ENCODE results near the gene NFKB2.

The NFKB2 gene

DNA sequence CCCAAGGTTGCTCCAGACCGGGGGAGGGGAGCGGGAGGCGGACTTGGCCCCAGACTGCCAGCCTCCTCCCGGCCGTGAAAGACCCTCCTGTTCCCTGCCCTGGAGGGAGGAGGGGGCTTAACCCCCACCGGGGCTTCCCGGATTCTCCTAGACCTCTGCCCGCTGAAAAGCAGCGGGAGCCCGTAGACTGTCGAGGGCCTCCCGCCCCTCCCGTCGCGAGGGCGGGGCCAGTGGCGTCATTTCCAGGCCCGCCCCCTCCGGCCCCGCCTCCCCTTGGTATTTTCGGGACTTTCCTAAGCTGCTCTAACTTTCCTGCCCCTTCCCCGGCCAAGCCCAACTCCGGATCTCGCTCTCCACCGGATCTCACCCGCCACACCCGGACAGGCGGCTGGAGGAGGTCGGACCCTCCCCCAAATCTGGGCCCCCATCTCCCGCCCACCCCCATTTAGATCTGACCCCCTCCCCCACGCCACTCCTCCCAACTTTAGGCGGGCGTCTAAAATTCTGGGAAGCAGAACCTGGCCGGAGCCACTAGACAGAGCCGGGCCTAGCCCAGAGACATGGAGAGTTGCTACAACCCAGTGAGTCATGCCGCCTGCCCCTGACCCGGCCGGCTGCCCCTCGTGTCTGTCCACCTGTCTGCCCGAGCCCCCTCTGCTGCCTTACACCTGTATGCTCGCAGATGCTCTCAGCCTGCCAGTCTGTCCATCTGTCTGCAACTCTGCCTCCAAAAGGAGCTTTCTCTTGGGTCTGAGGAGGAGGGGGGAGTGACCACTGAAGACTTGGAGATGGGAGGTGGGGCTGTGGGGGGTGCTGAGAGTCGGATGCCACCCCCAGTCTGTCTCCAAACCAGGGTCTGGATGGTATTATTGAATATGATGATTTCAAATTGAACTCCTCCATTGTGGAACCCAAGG lies at the start of gene NFKB2:
Gene NFKB2, plus strand, starts transcription at position 306 of the 917 bp plus-strand sequence. Its CDS starts 255 bp downstream, at position 561.
- DNase-seq: peak; percentile 53 to 73

- peak in 1 of 2 experiments; percentile 56 for DNase-seq
Measured at GRCh38 chr10:102347236-102347828, 48.2 kb upstream of the NFKB2 start.

GRCh38 chr10:102352066-102352715 lies 43.3 kb upstream of the NFKB2 start:
- DNase-seq: peak; percentile 28 to 40

GRCh38 chr10:102354451-102354850 lies 41.1 kb upstream of the NFKB2 start:
- no peak for DNase-seq

DNA sequence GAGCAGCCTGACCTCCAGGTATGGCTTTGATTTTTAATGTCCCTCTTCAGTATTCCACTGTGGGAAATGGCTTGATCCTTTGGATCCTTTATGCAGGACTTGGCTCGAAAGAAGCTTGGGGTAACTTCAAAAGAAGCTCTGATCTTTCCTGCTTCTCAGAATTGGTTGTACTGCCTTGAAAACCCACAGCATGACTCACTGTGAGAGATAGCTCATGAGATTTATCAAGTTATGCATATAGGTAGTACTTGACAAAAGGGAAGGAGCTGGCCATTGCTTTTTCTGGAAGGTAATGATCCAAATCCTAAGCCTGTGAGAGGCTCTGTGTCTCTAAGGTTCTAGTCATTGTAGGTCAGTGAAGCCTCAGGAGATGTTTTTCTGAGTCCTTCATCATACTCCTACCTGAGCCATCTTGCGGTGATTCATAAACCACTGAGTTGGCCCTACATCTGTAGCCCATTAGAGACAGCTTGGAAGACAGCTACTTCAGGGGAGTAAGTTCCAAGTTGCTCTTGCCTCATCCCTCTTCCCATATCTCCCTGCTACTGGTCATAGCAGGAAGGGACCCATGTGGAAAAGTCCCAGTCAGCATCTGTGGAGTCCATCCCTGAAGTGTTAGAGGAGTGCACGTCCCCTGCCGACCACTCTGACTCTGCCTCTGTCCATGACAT lies 36.7 kb upstream of the NFKB2 start:
- DNase-seq: no peak

- DNase-seq: no peak
Measured at GRCh38 chr10:102367441-102367840, 28.1 kb upstream of the NFKB2 start.

DNA sequence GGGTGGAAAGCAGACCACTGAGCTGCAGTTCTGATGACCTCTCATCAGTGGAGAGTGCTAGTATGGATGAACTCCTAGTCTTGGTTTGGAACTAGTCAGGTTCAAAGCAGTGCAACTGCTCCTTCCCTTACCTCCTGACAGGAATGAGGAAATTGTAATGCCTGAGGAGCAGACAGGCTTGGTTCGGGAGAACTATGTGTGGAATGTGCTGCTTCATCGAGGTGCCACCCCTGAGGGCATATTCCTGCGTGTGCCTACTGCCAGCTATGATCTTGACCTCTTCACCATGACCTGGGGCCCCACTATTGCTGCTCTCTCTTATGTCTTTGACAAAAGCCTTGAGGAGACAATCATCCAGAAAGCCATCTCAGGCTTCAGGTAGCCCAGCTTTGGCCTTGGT lies 27.4 kb upstream of the NFKB2 start:
- no peak for DNase-seq

- DNase-seq: no peak
Measured at GRCh38 chr10:102371295-102371694, 24.2 kb upstream of the NFKB2 start.

DNA sequence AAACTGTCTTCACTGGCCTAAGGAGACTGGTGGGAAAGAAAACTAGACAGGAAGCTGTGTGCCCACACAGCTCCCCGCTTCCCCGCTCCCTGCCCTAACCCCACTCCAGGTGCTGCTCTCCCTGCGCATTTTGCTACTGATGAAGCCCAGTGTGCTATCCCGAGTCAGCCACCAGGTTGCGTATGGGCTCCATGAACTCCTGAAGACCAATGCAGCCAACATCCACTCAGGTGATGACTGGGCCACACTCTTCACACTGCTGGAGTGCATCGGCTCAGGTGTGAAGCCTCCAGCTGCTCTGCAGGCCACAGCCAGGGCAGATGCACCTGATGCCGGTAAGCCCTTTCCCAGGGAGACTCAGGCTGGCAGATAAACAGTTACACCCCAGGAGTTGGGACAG lies 20.3 kb upstream of the NFKB2 start:
- no peak for DNase-seq

DNA sequence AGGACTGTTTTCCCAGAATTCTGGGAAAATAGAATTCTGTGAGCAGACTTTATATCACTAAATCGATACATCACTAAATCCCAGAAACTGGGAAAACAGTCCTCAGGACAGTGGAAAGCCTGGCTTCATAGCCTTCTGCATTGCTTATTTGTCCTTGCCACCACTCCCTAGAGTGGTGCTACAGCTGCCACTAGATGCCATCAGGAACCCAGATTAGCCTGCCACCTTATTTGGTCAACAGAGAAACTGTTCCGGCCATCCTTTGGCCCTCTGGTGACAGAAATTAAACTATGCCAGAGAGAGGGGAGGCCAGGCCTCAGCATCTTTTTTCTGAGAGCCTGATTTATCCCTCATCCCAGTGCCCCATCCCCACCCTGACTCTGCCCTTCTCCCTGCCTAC lies 19.6 kb upstream of the NFKB2 start:
- DNase-seq: no peak

- no peak for DNase-seq
Measured at GRCh38 chr10:102376901-102377300, 18.6 kb upstream of the NFKB2 start.

DNA sequence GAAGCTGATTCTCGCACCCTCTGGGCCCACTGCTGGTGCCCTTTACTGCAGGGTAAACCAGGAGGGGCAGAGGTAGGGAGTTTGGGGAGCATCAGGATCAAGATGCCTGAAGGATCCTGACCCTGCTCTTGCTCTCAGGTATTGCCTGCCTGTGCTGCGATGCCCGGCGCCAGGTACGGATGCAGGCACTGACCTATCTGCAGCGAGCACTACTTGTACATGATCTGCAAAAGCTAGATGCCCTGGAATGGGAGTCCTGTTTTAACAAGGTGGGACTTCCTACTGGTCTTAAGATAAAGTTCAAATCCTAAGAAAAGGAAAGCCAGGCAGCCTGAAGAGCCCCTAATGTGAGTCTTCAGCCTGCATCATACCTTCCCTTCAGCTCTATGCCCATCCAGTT lies 16.1 kb upstream of the NFKB2 start:
- DNase-seq: no peak

DNA sequence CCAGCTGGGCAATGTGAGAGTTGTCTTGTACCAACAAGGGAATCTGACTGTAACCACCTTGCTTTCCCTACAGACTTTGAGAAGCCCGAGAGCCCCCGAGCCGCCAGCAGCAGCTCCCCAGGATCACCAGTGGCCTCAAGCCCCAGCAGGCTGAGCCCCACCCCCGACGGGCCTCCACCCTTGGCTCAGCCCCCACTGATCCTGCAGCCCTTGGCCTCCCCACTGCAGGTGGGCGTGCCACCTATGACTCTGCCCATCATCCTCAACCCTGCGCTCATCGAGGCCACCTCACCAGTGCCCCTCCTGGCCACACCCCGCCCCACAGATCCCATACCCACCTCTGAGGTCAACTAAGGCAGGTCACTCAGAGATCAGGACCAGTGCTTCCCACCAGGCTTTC lies 13.5 kb upstream of the NFKB2 start:
- DNase-seq: no peak

DNA sequence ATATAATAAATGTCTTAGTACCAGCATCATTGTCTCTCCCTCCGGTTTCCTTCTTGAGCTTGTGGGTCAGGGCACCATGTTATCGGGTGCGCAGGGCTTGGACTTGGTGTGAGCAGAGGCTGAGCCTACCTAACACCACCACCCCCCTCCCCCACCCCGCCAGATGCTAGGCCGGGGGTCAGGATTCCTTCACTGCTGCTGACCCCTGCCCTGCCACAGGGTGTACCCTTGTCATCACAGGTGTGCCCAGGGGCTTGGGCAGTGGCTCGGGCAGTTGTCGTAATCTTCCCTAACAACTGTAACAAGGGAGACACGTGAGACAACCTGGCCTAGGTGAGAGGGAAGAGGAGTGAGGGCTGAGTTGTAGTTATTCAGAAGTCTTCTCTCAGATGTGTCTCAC lies 12.6 kb upstream of the NFKB2 start:
- DNase-seq: no peak

GRCh38 chr10:102384053-102384452 lies 11.5 kb upstream of the NFKB2 start:
- DNase-seq: no peak

DNA sequence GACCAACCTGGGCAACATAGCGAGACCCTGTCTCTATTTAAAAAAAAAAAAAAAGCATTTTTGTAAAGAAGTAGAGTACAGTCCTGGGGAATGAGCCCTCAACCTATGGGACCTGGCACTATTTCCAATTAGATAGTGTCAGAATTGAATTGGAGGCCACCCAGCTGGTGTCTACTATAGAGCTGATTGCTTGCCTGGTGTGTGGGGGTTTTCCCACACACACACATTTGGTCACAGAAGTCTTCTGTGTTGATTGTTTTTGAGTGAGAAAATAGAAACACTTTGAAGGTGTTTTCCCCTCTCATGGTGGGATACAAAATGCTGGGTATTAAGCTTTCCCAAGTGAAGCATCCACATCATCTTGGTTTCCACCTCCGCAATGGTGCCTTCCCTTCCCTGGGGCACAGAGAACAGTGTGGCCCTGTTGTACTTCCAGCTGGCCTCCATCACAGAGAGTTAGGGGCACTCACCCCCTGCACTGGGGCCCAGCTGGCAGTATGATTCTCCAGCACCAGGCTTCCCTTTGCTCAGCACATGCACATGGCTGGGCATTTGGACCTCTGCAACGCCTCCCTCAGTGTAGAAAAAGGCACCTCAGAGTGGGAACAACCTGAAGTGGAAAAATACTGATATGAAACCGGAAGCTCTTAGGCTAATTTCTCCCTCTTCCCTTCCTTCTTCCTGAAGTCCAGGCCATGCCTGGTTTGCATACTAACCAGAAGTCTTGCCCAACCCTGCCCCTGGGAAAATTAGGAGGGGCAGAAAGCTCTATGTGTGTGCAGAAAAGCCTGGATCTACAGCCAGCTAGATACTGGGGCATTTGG lies 10.7 kb upstream of the NFKB2 start:
- no peak for DNase-seq

GRCh38 chr10:102389894-102390293 lies 5.6 kb upstream of the NFKB2 start:
- DNase-seq: no peak

DNA sequence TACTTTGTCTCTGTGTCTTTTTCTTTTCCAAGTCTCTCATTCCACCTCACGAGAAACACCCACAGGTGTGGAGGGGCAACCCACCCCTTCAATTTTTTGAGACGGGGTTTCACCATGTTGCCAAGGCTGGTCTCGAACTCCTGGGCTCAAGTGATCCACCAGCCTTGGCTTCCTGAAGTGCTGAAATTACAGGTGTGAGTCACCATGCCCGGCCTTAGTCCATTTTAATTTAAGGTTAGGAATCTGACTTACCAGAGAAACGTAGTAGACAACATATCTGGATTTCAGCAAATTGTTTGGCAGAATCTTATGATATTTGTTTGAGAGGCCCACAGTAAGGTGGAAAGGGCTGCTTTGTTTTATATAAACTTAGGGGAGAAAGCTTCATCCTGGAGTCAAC lies 3.2 kb upstream of the NFKB2 start:
- no peak for DNase-seq

DNA sequence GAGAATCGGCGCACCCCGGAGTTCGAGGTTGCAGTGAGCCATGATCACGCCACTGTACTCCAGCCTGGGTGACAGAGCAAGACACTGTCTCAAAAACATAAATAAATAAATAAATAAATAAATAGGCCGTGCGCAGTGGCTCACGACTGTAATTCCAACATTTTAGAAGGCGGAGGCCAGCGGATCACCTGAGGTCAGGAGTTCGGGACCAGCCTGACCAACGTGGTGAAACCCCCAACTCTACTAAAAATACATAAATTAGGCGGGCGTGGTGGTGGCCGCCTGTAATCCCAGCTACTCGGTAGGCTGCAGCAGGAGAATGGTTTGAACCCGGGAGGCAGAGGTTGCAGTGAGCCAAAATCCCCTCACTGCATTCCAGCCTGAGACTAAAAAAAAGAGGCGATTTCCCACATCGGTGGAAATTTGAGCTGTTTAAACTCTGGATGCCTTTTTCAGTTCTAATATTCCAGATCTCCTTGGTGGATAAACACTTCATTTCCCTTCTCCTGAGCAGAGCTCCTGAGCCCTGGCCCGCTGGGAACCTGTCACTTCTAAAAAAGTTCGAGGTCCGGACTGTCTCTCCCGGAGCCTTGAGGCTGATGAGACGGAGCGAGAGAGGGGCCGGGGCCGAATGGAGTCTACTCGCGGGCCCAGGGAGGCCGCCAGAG lies 2.0 kb upstream of the NFKB2 start:
- DNase-seq: no peak

DNA sequence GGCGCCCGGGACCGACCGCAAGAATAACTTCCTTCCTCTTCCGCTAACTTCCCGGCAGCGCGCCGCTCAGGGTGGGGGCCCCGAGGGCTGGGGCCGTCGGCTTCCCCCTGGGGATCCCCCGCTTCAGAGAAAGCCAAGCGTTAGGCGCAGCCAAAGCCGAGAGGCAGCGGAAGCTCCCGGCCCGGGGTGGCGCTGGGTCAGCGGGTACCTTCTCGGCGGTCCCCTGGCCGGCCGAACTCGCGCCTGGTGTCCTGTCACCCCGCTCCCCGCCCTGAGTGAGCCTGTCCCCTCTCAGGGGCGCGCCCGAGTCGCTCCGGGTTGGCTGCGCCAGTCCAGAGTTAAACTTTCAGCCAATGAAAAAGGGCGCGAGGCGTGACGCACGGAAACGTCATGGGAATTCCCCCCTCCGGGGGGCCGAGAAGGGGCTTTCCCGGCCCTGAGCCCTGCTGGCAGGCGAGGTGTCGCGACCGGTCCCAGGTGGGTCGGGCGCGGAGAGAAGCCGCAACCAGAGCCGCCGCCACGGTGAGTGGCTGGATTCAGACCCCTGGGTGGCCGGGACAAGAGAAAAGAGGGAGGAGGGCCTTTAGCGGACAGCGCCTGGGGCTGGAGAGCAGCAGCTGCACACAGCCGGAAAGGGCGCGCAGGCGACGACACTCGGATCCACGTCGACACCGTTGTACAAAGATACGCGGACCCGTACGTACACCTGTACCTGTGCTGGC lies 1.3 kb upstream of the NFKB2 start:
- peak; percentile 78 to 87 for DNase-seq

DNA sequence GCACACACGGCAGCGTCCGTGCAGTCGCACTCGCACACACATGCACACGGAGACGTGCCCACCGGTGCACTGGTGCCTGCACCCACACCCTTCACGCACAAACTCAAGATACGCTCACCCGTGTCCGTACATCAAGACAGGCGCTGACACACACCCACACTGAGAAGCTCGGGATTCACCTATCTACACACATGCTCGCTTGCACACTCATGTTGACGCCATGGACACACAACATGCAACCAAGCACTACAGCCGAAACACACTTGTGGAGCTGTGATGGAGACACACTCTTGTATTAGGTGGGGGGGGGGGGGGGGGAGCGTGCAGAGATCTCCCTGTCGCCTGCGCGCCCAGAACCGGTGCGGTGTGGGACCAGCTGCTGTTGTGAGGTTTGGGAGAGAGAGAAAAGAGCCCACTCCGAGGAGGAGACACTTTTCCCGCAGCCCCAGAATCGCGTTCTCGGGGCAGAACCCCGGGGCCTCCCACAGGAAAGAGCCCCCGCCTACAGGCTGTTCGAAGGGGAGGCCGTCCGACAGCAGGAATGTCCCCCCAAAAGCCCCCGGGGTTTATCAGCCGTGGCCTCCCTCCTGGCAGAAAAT lies 605 bp upstream of the NFKB2 start:
- DNase-seq: no peak

Measured in SW 1271 (cell line).